GM18499 (cell line): ENCODE data around the gene SPNS3.

Source experiments
- ATAC-seq: cut with Tn5 transposase; IDR thresholded peaks from one replicate; pipeline ENCODE4 v1.9.1; 2021; ENCODE audit warnings: moderate number of reproducible peaks; ENCODE audit not compliant: insufficient read depth, unreplicated experiment

The SPNS3 gene

DNA sequence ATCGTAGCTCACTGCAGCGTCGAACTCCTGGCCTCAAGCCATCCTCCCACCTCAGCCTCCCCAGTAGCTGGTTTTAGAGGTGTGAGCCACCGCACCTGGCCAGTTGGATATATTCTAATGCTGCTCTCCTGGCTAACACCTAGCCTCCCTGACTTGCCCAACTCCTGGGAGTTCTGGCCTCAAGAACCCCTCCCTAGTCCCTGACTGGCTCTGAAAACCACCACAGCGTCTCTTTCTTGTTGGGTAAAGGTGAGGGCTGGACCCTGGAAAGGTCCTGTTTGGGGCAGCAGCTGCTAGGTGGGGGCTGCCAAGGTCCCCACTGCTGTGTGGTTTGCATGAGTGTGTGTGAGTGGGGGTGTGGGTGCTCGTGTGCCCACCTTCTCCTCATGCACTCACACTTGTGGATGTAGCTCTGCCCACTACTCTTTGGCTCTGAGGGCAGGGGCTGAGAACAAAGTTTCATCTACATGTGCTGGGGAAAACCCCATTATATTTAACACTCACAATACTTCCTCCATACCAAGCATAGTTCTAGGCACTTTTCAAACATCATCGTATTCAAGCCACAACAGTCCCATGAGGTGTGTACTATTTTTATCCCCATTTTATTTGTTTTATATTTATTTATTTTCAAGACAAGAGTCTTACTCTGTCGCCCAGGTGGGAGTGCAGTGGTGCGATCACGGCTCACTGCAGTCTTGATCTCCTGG lies 7.1 kb upstream of the SPNS3 start:
- ATAC-seq, result no peak

DNA sequence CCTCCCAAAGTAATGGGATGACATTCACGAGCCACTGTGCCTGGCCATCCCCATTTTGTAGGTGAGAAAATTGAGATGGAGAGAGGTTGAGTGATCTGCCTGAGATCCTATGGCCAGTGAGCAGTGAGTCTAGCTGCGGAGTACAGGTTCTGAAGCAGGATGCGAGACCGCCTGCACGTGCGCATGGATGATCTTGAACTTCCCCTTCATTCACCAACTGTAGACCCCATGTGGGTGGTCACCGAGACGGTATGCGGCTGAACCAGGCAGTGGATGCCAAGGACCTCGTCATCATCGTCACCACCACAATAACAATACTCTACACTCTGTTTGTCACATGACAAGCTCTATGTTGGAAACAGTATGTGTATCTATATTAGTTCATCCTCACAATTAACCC lies 6.2 kb upstream of the SPNS3 start:
- no peak for ATAC-seq

DNA sequence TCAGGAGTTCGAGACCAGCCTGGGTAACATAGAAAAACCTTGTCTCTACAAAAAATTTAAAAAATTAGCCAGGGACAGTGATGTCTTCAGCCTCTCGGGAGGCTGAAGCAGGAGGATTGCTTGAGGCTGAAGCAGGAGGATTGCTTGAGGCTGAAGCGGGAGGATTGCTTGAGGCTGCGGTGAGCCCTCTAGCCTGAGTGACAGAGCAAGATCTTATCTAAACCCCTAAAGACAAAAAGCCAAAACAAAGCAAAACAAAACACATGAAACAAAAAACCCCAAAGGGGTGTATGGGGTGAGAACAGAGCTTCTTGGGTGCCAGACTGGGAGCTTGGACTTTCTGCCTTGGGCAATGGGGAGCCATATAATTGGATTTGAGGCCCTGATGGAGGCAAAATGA lies 2.6 kb downstream of the SPNS3 start:
- no peak for ATAC-seq

DNA sequence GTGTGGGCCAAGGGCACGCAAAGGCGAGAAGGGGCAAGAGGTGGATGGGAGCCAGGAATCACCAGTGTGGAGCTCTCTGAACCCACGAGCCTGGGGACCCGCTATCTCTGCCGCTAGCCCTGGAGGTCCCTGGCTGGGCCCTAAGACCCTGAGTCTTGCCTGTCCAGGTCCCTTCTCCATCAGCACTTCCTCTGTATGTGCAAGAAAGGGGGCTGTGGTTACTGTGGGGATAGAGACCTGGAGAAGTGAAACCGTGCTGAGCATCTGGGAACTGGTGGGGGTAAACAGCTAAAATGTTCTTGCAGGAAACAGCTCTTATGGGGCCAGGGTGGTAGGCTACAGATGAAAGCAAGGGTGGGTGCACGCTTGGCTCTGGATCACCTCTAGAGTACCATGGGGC lies 3.1 kb downstream of the SPNS3 start:
- no peak for ATAC-seq

DNA sequence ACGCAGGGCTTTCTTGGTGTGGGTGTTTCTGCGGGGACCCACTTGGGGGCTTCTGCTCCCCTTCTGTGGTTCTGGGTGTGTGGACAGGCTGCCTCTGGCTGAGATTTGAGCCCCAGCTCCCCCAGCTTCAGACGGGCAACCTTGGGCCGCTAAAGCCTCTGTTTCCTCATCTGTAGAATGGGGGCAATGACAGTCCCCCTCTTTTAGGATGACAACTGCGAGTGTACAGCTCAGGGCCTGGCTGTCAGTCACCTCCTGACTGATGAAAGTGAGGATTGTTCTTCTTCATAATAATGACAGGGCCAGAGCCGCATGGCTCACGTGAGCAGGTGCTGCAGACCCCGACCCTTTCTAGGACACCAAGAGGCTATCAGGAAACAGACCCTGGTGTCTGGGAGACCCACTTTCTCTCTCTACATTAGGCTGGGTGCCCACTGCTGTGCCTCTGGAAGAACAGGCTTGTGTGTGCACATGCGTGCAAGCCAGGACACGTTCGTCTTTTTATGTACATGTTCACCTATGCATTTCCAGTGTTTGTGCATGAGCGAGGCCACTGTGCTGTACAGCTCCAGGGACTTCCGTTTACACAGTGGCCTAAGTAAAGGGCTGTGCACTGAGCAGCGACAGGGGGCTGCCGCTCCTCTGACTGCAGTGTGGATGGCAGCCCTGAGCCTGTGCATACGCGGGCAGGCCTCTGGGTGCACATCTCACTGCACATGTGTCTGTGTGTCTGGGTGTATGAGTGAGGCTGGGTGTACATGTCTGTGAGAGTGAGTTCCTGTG lies 4.6 kb downstream of the SPNS3 start:
- no peak for ATAC-seq

DNA sequence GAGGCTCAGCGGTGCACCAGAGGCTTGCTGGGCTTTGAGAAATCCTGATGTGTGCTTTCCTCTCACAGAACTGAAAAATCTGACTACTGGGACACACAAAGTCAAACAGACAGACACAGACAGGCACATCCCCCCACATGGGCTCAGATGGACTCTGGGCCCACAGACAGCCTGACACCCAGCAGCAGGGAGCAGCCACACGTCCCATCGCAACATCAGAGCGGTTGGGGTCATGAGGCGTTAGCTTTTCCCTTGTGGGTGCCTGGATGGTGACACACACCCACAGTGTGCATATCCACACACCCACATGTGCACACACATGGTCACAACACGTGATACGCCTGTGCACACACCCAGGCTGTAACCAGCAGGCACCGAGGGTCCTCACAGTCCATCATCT lies 6.3 kb downstream of the SPNS3 start:
- ATAC-seq, result no peak

DNA sequence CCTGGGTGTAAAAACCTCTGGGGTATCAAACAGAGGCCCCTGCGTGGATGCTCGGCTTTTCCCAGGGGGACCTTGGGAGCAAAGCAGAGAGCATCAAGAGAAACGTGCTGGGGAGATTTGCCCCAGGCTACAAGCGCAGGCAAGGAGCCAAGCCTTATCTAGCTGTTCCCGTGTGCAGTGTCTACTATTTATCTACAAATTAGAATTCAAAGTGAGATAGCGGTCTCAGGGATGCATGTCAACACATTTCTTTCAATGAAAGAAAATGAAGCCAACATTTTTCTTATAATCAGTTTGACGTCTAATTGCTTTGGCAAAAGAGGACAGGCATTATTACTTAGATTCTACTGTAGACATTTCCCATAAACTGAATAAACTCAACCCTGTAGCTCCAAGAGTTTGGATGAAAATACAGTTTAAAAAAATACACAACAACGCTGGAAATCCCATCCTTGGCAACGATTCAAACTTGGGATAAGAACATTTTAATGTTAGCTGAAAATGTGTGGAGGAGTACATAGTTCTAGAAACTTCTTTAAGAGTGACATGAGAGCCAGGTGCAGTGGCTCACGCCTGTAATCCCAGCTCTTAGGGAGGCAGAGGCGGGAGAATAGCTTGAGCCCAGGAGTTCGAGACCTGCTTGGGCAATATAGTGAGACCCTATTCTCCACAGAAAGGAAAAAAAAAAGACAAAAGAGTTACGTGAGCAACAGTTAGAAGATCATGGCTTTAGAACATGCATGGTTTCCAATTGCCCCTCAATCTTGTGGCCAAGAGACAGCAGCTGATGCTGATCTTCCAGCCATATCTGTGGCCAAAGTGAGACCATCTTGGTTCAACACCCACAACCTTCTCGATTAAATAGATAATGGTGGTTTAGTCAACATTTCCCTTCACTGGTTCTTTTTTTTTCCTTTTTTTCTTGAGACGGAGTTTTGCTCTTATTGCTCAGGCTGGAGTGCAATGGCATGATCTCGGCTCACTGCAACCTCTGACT lies 7.2 kb downstream of the SPNS3 start:
- no peak for ATAC-seq

DNA sequence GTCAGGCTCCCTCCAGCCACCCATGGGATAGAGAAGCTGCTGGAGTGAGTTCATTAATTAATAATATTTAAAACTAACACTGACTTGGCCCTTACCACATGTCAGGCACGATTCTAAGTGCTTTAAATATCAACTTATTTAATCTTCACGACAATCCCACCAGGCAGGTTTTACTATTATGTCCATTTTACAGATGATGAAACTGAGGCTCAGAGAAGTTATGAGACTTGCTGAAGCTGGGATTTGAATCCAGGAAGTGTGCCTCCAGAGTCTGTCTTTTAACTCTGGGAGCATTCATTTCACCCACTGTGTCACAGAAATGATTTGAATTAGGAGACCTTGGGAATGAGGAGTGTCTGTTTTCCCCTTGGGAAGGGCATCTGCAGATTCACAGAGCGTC lies 8.8 kb downstream of the SPNS3 start:
- ATAC-seq, result no peak

DNA sequence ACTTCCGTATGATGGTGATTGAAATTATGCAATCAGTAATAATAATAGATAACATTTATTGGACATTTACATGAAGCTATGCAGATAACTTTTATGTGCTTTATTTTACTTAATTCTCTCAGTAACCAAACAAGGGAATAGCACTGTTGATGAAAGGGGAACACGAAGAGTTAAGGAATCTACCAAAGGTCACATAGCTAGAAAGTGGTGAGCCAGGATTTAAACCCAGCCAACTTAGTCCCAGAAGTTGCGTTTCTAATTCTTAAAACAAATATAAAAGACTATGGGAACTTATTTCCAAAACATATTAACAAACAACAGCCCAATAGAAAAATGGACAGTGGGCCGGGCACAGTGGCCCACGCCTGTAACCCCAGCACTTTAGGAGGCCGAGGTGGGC lies 9.7 kb downstream of the SPNS3 start:
- no peak for ATAC-seq

DNA sequence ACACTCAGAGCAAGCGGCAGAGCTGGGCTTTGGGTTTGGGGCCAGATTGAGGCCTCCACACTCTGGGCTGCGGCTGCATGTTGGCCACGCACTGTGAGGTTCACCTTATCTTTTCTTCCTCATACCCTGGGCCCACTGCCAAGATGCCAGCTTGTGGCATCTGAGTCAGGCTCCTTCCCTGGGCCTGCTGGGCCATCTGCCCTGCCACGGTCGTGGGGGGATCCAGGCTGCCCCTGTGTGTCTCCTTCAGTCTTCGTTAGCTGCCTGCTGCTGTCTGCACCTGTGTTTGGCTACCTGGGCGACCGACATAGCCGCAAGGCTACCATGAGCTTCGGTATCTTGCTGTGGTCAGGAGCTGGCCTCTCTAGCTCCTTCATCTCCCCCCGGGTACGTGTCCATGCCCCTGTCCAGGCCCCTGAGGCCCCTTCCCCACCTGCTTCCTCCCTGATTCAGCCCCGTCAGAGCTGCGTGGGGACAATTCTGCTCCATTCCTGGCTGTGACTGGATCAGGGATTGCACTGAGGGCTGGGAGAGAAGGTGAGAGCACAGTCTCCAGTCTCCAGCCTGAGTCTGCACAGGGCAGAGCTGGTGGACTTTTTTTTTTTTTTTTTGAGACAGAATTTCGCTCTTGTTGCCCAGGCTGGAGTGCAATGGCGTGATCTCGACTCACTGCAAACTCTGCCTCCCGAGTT lies 11.2 kb downstream of the SPNS3 start:
- no peak for ATAC-seq

DNA sequence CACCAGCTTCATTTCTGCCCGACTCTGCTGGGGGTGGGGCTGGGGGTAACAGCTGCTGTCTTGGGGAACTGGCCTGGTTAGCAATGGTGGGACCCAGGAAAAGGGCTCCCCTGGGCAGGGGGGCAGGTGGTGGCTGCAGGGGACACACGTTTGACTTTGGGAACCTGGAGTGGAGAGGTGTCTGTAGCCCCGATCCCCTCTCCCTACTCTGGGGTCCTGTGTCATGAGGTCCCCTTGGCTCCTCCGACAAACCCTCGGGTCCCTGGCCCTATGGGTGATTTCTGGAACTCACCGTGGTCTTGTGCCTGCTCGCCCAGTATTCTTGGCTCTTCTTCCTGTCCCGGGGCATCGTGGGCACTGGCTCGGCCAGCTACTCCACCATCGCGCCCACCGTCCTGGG lies 12.0 kb downstream of the SPNS3 start:
- ATAC-seq, result no peak

DNA sequence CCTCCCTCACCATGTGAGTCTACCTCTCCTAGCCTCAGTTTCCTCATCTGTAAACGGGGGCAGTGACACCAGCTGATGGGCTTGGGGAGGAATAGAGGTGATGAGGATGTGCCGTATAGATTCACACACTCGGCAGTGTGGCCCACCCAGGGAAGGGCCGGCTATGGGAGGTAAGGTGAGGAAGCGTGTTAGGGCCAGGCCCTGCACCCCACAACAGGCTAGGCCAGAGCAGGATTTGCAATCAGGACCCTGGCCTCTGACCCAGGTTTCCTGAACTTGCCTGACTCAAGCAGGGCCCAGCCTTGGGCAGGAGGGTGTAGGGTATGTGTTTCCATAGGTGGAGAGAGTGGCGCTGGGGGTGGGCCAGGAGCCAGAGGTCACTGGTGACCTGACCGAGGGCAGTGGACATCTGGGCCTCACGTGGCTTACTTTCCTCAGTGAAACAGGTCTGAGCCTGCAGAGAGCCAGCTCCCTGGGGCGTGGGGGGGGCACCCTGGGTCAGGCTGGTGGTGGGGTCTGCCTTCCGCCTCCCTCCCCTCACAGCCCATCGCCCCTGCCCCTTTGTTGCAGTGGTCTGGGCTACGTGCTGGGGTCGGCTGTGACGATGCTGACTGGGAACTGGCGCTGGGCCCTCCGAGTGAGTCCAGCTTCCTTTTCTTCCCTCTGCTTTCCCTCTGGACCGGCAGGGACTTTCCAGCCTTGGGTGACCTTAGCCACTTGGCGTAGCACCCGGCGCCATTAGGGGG lies 12.8 kb downstream of the SPNS3 start:
- no peak for ATAC-seq

DNA sequence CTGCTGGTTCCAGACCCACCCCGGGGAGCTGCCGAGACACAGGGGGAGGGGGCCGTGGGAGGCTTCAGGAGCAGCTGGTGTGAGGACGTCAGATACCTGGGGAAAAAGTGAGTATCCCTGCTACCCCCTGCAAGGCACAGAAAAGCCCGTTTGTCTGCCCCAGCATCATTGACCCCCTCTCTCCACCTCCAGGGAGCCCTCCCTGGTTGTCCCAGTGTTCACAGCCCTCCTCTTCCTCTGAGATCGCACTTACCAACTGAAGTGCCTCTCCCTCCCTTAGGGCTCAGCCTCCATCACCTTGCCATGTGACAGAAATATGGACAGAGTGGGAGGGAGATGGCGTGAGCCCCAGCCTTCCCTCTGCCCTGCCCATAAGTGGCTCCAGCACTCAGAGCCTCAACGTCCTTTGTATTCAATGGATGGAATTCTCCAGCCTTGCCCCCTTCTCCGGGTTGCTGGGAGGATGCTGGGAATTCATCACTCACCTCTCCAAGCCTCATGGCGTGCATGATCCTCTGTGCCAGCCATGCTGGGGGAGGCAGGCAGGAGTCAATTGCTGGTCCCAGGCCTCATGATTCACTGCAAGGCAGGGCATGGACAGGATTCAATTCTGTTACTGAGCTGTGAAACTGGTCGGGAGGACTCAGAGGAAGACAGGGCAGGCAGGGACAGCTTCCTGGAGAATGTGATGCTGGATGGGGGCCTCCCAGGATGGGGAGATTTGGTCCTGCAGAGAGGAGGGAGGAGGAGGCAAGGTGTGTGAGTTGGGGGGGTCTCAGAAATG lies 14.6 kb downstream of the SPNS3 start:
- ATAC-seq, result no peak

DNA sequence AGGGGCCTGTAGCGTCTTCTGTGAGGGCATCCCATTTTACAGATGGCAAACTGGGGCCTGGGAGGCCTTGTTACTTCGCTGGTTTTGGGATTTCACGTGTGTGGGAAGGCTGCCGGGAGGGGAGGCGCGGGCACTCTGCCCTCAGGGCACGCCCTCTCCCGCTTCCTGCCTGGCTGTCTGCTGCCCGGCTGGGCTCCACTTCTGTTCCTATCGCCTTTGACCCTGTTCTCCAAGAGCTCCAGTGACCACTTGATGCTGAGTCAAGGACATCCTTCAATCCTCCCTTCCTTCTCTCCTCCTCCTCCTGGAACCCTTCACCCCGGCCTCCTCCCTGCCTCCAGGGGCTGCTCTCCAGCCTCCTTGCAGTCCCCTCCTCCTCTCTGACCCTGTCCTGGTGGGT lies 16.0 kb downstream of the SPNS3 start:
- no peak for ATAC-seq

DNA sequence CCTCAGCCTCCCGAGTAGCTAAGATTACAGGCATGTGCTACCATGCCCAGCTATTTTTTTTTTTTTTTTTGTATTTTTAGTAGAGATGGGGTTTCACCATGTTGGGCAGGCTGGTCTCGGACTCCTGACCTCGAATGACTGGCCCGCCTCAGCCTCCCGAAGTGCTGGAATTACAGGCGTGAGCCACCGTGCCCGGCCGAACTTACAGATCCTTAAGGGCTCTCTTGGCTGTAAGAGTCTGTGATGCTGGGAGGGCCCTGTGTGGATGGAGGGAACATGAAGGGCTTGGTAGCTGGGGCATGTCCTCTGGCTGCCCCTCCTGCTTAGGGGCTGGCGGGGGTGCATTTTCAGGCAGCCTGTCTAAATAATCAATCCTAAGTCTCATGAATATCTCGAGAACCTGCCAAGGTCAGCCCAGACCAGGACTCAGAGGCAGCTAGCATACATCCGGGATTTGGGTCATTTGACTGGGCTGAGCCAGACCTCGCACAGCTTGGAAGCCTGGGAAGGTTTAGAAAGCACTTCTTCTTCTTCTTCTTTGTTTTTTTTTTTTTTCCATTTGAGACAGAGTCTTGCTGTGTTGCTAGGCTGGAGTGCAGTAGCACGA lies 17.1 kb downstream of the SPNS3 start:
- no peak for ATAC-seq

DNA sequence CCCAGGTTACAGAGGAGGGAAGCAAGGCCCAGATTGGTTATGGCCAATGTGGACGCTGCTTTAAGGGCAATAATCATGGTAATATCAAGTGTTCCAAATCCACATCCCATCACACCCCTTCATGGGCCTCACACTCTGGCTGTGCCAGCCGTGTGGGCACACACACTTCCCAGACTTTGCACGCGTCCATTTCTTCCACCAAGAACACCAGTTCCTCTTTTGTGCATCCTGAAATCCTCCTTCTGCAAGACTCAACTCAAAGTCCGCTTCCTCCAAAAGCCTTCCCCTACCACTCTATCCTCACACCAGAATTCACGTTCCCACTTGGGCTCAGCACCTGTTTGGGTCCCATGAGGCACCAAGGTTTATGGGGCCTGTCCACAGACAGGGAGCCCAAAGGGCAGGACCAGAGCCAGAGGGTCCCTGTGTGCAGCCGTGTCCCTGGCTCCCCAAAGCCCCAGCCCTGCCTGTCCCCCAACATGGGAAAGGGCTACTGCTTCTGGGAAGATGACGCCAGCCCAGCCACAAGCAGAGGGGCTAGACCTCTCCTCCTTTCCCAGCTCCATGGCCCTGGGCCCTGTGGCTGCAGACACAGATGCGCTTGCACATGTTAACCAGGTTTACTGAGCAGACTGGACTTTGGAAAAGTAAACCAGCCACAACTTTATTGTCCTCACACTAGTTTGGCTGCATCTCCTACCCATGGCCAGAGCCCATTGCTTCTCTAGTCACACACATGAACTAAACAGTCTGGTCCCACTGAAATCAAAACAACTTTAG lies 20.3 kb downstream of the SPNS3 start:
- no peak for ATAC-seq

DNA sequence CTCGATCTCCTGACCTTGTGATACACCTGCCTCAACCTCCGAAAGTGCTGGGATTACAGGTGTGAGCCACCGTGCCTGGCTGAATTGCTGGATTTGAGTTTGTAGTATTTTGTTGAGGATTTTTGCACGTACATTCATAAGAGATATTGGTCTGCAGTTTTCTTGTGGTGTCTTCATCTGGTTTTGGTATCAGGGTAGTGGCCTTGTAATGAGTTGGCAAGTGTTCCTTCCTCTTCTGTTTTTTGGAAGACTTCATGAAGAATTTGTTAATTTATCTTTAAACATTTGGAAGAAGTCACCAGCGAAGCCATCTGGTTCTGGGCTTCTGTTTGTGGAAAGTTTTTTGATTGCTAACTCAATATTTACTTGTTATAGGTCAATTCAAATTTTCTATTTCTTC lies 26.9 kb downstream of the SPNS3 start:
- ATAC-seq, result no peak
